Gastroesophageal sphincter (tissue), 4 donors: ENCODE data around the gene TCIRG1. TPM values are rescaled to one million over a fixed set of nuclear protein-coding genes. Genes with fewer than 3 reads are reported as not detected.
A peak's percentile ranks its signal among the peaks of the same experiment; 100 is the strongest.

Experiments
- ATAC-seq: fragments of 150-250 bp; one replicate; pipeline ENCODE4 v1.9.1; 2016; ENCODE audit warnings: mild to moderate bottlenecking, moderate library complexity
- H3K27ac ChIP-seq, 4 donors: fragments of 200-600 bp; sonication (generic) in 3 of 4; 1 replicate in 3 of 4; 2 replicates in 1 of 4; pipeline ENCODE4 v1.5.1; 2016 to 2019
- H3K27me3 ChIP-seq: fragments of 200-600 bp; sonication (generic); one replicate; pipeline ENCODE4 v1.5.1; 2019
- H3K36me3 ChIP-seq, 2 donors: fragments of 200-600 bp; sonication (generic); one replicate each; pipeline ENCODE4 v1.5.1; 2019; ENCODE audit warnings: control low read depth in 1 of 2
- H3K4me1 ChIP-seq, 3 donors: fragments of 200-600 bp; sonication (generic); 1 replicate in 2 of 3; 2 replicates in 1 of 3; pipeline ENCODE4 v1.5.1; 2016 to 2019; ENCODE audit warnings: control low read depth in 2 of 3
- H3K4me3 ChIP-seq, 2 donors: fragments of 200-600 bp; sonication (generic); one replicate each; pipeline ENCODE4 v1.5.1; 2019; ENCODE audit warnings: mild to moderate bottlenecking in 1 of 2, moderate library complexity in 1 of 2
- H3K9me3 ChIP-seq, 3 donors: fragments of 200-600 bp; sonication (generic); one replicate each; pipeline ENCODE4 v1.5.1; 2017 to 2019; ENCODE audit warnings: control low read depth in 2 of 3
- CTCF ChIP-seq, 4 experiments: fragments of 200-600 bp in 2 of 4; fragments of 450-650 bp in 2 of 4; sonication (generic) in 1 of 4; IDR thresholded peaks; one replicate each; pipeline ENCODE4 v1.5.1; 2017 to 2019; ENCODE audit warnings: antibody characterized with exemption in 4 of 4, mild to moderate bottlenecking in 2 of 4, moderate library complexity in 2 of 4
- EP300 ChIP-seq: sonication (generic); formaldehyde crosslinking; IDR thresholded peaks from one replicate; pipeline ENCODE4 v1.6.1; 2017; ENCODE audit warnings: antibody characterized with exemption, mild to moderate bottlenecking
- POLR2A ChIP-seq, 2 donors: fragments of 450-650 bp; IDR thresholded peaks; one replicate each; pipeline ENCODE4 v1.6.1; 2017; ENCODE audit warnings: antibody characterized with exemption in 2 of 2, mild to moderate bottlenecking in 2 of 2, moderate library complexity in 1 of 2
- POLR2AphosphoS5 ChIP-seq: sonication (generic); formaldehyde crosslinking; IDR thresholded peaks from one replicate; pipeline ENCODE4 v1.6.1; 2017; ENCODE audit warnings: antibody characterized with exemption
- WGBS, 2 donors: methylation state at CpG; one replicate each; pipeline ENCODE4 v1.1.5; 2018; ENCODE audit warnings: low coverage in 1 of 2; 5-methylcytosine and 5-hydroxymethylcytosine counted together
- total RNA-seq, 4 donors: library from RNA; depleted of rRNA; stranded (reverse); fragments of >200 nt; gene quantifications; one replicate each; pipeline ENCODE4 v1.1.0, GENCODE V29; 2016

TCIRG1 gene
- total RNA-seq, 4 donors from 2014 or later, result 44.5 to 140 (median 81.2) TPM

GRCh38 chr11:67999201-67999629 is 39.6 kb upstream of the TCIRG1 start:
- H3K36me3 ChIP-seq, result peaks cover 0 to 16% of the 10 kb centered on the region in 2 donors
- peaks cover 0 to 16% (median 0%) of the 10 kb centered on the region in 3 donors for H3K4me1 ChIP-seq
- H3K27ac ChIP-seq, result no peak overlapping the region
- H3K27me3 ChIP-seq, result no peaks in the 10 kb centered on the region
- 80 to 100% methylated on average over 1 to 7 of the region's 13 CpGs for WGBS, 2 donors
- TF ChIP-seq EP300 (no peak), POLR2A (IDR thresholded peaks at IDR 0.05) (no peak), POLR2AphosphoS5 (no peak), CTCF (IDR thresholded peaks at IDR 0.05) (no peak)
- no peaks in the 10 kb centered on the region for H3K9me3 ChIP-seq
- H3K4me3 ChIP-seq, result no peak overlapping the region
- no peak for ATAC-seq

GRCh38 chr11:67999704-68000103 is 39.1 kb upstream of the TCIRG1 start:
- 80% methylated on average over 1 of the region's 5 CpGs; no CpG with 5 or more reads in 1 of the 2 donors for WGBS, 2 donors
- no peak for ATAC-seq
- no peak for TF ChIP-seq POLR2A (IDR thresholded peaks at IDR 0.05)
- TF ChIP-seq POLR2AphosphoS5, result no peak
- no peak for TF ChIP-seq CTCF (IDR thresholded peaks at IDR 0.05)
- TF ChIP-seq EP300, result no peak
- Histone ChIP-seq H3K36me3 (peaks cover 0 to 12% of the 10 kb centered on the region in 2 donors), H3K4me3 (no peak overlapping the region), H3K4me1 (peaks cover 0 to 20% (median 0%) of the 10 kb centered on the region in 3 donors), H3K9me3 (no peaks in the 10 kb centered on the region), H3K27me3 (no peaks in the 10 kb centered on the region), H3K27ac (no peak overlapping the region)

GRCh38 chr11:68002575-68002937 is 36.3 kb upstream of the TCIRG1 start:
- H3K4me3 ChIP-seq, result peak overlapping the region in 1 of 2 donors; percentile 91
- H3K27ac ChIP-seq, result peak overlapping the region in 3 of 4 donors; percentile 72 to 80 (median 73)
- no peak for TF ChIP-seq CTCF (IDR thresholded peaks at IDR 0.05)
- TF ChIP-seq EP300, result no peak
- TF ChIP-seq POLR2AphosphoS5, result no peak
- no peak for TF ChIP-seq POLR2A (IDR thresholded peaks at IDR 0.05)
- no peaks in the 10 kb centered on the region for H3K9me3 ChIP-seq
- ATAC-seq, result no peak
- H3K4me1 ChIP-seq, result peaks cover 0 to 20% (median 0%) of the 10 kb centered on the region in 3 donors
- no peaks in the 10 kb centered on the region for H3K27me3 ChIP-seq
- WGBS, 2 donors, result 40 to 83% methylated on average over 1 of the region's 9 CpGs
- no peaks in the 10 kb centered on the region for H3K36me3 ChIP-seq

GRCh38 chr11:68002938-68003845 is 35.6 kb upstream of the TCIRG1 start:
- no peak for TF ChIP-seq EP300
- TF ChIP-seq CTCF (IDR thresholded peaks at IDR 0.05), result no peak
- no peak for TF ChIP-seq POLR2A (IDR thresholded peaks at IDR 0.05)
- TF ChIP-seq POLR2AphosphoS5, result no peak
- Histone ChIP-seq H3K4me1 (peaks cover 0 to 22% (median 0%) of the 10 kb centered on the region in 3 donors), H3K27me3 (no peaks in the 10 kb centered on the region), H3K9me3 (no peaks in the 10 kb centered on the region), H3K36me3 (no peaks in the 10 kb centered on the region), H3K27ac (peak overlapping the region in 3 of 4 donors; percentile 72 to 80 (median 73)), H3K4me3 (peak overlapping the region; percentile 42 to 91)
- WGBS, 2 donors, result no CpG with 5 or more reads among the region's 86 CpGs
- ATAC-seq, result peak; percentile 38
